WTC11 (cell line): ENCODE measurements around the gene GNAZ.

Experiments
- ATF3 ChIP-seq: sonication (generic); formaldehyde crosslinking; conservative IDR thresholded peaks from 2 replicates; pipeline ENCODE4 v1.8.1; 2022; ENCODE audit warnings: mild to moderate bottlenecking, missing genetic modification reagents
- CTCF ChIP-seq: fragments of 200-600 bp; IDR thresholded peaks from 2 replicates; pipeline ENCODE4 v1.8.0; 2022; ENCODE audit warnings: antibody characterized with exemption
- ELF4 ChIP-seq: sonication (generic); formaldehyde crosslinking; IDR thresholded peaks from 2 replicates; pipeline ENCODE4 v1.8.1; 2022; ENCODE audit warnings: low read depth, mild to moderate bottlenecking, moderate library complexity, missing genetic modification reagents
- FOXJ3 ChIP-seq: sonication (generic); formaldehyde crosslinking; IDR thresholded peaks from 2 replicates; pipeline ENCODE4 v1.9.0; 2021; ENCODE audit warnings: missing genetic modification reagents, mild to moderate bottlenecking, borderline replicate concordance
- GTF2I ChIP-seq: fragments of 250-450 bp; sonication (Bioruptor Pico); conservative IDR thresholded peaks from 2 replicates; pipeline ENCODE4 v1.4.0; 2021; ENCODE audit warnings: mild to moderate bottlenecking
- MAX ChIP-seq: sonication (generic); formaldehyde crosslinking; IDR thresholded peaks from 2 replicates; pipeline ENCODE4 v1.8.0; 2022; ENCODE audit warnings: mild to moderate bottlenecking, missing genetic modification reagents
- MLX ChIP-seq: sonication (generic); formaldehyde crosslinking; IDR thresholded peaks from 2 replicates; pipeline ENCODE4 v1.8.1; 2023; ENCODE audit warnings: mild to moderate bottlenecking, missing genetic modification reagents, moderate library complexity
- NFYB ChIP-seq: sonication (generic); formaldehyde crosslinking; conservative IDR thresholded peaks from 2 replicates; pipeline ENCODE4 v1.8.0; 2022; ENCODE audit warnings: low read depth, missing genetic modification reagents
- SP1 ChIP-seq: sonication (generic); formaldehyde crosslinking; conservative IDR thresholded peaks from 2 replicates; pipeline ENCODE4 v1.8.1; 2022; ENCODE audit warnings: missing genetic modification reagents
- TCF7 ChIP-seq: sonication (generic); formaldehyde crosslinking; IDR thresholded peaks from 2 replicates; pipeline ENCODE4 v1.8.0; 2022; ENCODE audit warnings: mild to moderate bottlenecking, low read depth, missing genetic modification reagents, moderate library complexity
- TEAD4 ChIP-seq: sonication (generic); formaldehyde crosslinking; IDR thresholded peaks from 2 replicates; pipeline ENCODE4 v1.8.0; 2022; ENCODE audit warnings: mild to moderate bottlenecking, missing genetic modification reagents
- USF1 ChIP-seq: sonication (generic); formaldehyde crosslinking; IDR thresholded peaks from 2 replicates; pipeline ENCODE4 v1.8.0; 2022; ENCODE audit warnings: mild to moderate bottlenecking, missing genetic modification reagents
- USF2 ChIP-seq: sonication (generic); formaldehyde crosslinking; IDR thresholded peaks from 2 replicates; pipeline ENCODE4 v1.8.1; 2023; ENCODE audit warnings: mild to moderate bottlenecking, missing genetic modification reagents, moderate library complexity

GRCh38 chr22:23062616-23063538 is 7.4 kb upstream of the GNAZ start:
- TF ChIP-seq MAX (CRISPR knock-in tag): no peak
- no peak for TF ChIP-seq CTCF
- no peak for TF ChIP-seq USF2 (CRISPR knock-in tag)
- no peak for TF ChIP-seq TEAD4 (CRISPR knock-in tag)
- TF ChIP-seq GTF2I (CRISPR knock-in tag): no peak
- TF ChIP-seq MLX: no peak
- TF ChIP-seq TCF7: no peak
- TF ChIP-seq USF1 (CRISPR knock-in tag): no peak
- TF ChIP-seq ATF3 (CRISPR knock-in tag): no peak
- no peak for TF ChIP-seq SP1 (CRISPR knock-in tag)
- no peak for TF ChIP-seq NFYB (CRISPR knock-in tag)
- TF ChIP-seq ELF4: no peak
- TF ChIP-seq FOXJ3: no peak
